H1 (cell line): Measurements from ENCODE around the gene FGF12.

Source experiments
- ASH2L ChIP-seq: fragments of 200-600, 300-600 bp; sonication (generic); IDR thresholded peaks from one replicate; pipeline ENCODE4 v1.7.1; 2017; ENCODE audit warnings: low read length
- BCL11A ChIP-seq, 2 experiments: IDR thresholded peaks; one replicate each; pipeline ENCODE4 v1.6.1; 2011; ENCODE audit warnings: low read depth in 2 of 2, low read length in 2 of 2, mild to moderate bottlenecking in 2 of 2
- JUND ChIP-seq: IDR thresholded peaks from 2 replicates; pipeline ENCODE4 v1.6.1; 2011; ENCODE audit warnings: mild to moderate bottlenecking, improper control_type of control experiment, low read length
- POLR2A ChIP-seq, 2 experiments: IDR thresholded peaks; 1 replicate in 1 of 2; 2 replicates in 1 of 2; pipeline ENCODE4 v1.6.1; 2011; ENCODE audit warnings: low read depth in 2 of 2, low read length in 2 of 2, mild to moderate bottlenecking in 2 of 2; ENCODE audit errors: control extremely low read depth in 1 of 2
- POLR2AphosphoS5 ChIP-seq: IDR thresholded peaks from 2 replicates; pipeline ENCODE4 v1.6.1; 2011; ENCODE audit warnings: low read depth, low read length
- SIX5 ChIP-seq: IDR thresholded peaks from 2 replicates; pipeline ENCODE4 v1.6.1; 2011; ENCODE audit warnings: mild to moderate bottlenecking, low read depth, low read length
- SRF ChIP-seq: IDR thresholded peaks from 2 replicates; pipeline ENCODE4 v1.6.1; 2011; ENCODE audit warnings: mild to moderate bottlenecking, low read depth, low read length, moderate library complexity
- SUZ12 ChIP-seq: fragments of 200-600 bp; sonication (generic); IDR thresholded peaks from 2 replicates; pipeline ENCODE4 v1.6.1; 2012; ENCODE audit warnings: mild to moderate bottlenecking, inconsistent platforms, low read length, moderate library complexity, mixed read lengths
- TCF12 ChIP-seq: IDR thresholded peaks from 2 replicates; pipeline ENCODE4 v1.6.1; 2011; ENCODE audit warnings: low read depth, mild to moderate bottlenecking, low read length
- ZNF274 ChIP-seq: IDR thresholded peaks from 2 replicates; pipeline ENCODE4 v1.7.0; 2012; ENCODE audit warnings: low read length, borderline replicate concordance; ENCODE audit errors: extremely low read depth
- TF ChIP-seq, protein P1 (sequence below), 3 experiments: IDR thresholded peaks; 1 replicate in 2 of 3; 2 replicates in 1 of 3; pipeline versions ENCODE4 v1.5.1 to v1.6.1; 2011; ENCODE audit warnings: low read length in 3 of 3, mild to moderate bottlenecking in 3 of 3, inconsistent platforms in 2 of 3, low read depth in 1 of 3, moderate library complexity in 1 of 3; ENCODE audit not compliant: insufficient read depth in 1 of 3; ENCODE audit errors: control extremely low read depth in 1 of 3

DNA sequence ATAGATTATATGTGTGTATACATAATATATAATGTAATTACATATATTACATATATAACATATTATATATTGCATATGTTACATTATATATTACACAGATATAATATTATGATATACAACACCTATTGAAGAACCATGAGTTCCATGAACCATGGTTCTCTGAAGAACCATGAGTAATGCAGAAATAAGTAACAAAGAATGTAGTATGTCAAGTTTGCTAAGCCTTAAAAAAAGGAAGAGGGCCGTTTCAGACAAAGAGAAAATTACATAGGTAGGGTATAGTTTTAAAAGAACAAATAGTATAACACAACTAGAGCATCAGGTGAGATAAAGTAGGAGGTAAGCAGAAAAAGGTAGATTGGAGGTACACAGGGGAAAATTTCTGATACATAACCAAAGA, 177.0 kb downstream of the FGF12 start:
- TF ChIP-seq, protein P1, sequence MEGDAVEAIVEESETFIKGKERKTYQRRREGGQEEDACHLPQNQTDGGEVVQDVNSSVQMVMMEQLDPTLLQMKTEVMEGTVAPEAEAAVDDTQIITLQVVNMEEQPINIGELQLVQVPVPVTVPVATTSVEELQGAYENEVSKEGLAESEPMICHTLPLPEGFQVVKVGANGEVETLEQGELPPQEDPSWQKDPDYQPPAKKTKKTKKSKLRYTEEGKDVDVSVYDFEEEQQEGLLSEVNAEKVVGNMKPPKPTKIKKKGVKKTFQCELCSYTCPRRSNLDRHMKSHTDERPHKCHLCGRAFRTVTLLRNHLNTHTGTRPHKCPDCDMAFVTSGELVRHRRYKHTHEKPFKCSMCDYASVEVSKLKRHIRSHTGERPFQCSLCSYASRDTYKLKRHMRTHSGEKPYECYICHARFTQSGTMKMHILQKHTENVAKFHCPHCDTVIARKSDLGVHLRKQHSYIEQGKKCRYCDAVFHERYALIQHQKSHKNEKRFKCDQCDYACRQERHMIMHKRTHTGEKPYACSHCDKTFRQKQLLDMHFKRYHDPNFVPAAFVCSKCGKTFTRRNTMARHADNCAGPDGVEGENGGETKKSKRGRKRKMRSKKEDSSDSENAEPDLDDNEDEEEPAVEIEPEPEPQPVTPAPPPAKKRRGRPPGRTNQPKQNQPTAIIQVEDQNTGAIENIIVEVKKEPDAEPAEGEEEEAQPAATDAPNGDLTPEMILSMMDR (IDR thresholded peaks at IDR 0.05; ENCODE audit: control extremely low read depth in 1 of 3, insufficient read depth in 1 of 3, low read depth in 1 of 3, low read length in 3 of 3), result no peak
- TF ChIP-seq SUZ12 (no peak), SIX5 (no peak), BCL11A (IDR thresholded peaks at IDR 0.05; ENCODE audit: low read depth in 2 of 2, low read length in 2 of 2) (no peak), POLR2AphosphoS5 (no peak), POLR2A (IDR thresholded peaks at IDR 0.05; ENCODE audit: control extremely low read depth in 1 of 2, low read depth in 2 of 2, low read length in 2 of 2) (no peak), TCF12 (no peak), JUND (no peak), SRF (no peak), ZNF274 (no peak), ASH2L (no peak)
